ENCODE data around the gene KDM2B. TPM values are rescaled to one million over a fixed set of nuclear protein-coding genes. Genes with fewer than 3 reads are reported as not detected.

Gene KDM2B
- polyA plus RNA-seq, 1 experiment: 15.0 TPM

DNA sequence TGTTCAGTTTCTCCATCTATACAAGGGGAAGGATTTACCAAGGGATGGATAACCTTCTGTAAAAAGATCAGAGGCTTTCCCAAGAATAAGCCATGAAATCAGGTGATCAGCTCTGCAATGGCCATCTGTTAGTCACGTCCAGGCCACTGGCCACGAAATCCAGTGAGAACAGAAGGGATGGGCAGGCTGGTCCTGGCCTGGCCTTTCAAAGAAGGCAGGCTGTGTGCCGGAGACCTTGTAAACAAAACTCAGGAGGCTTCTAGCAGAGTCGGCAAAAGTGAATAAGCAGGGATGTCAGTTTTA lies 112.4 kb downstream of the KDM2B start:
- Histone ChIP-seq H3K4me3 (ENCODE audit: low read depth, low read length) (no peak overlapping the region), H3K27me3 (ENCODE audit: control insufficient read depth, insufficient read depth, low read length) (no peaks in the 10 kb centered on the region), H3K36me3 (ENCODE audit: control insufficient read depth, insufficient read depth, low read length) (no peaks in the 10 kb centered on the region)
- ChIA-PET CTCF (interaction anchor here (1.3 to 3.3 kb wide), 4 partner anchors 10 to 326 kb away, joined by 3 to 18 read pairs (median 4); no protein-coding TSS in a partner anchor), POLR2A (no interaction called here)
- TF ChIP-seq, protein P1, sequence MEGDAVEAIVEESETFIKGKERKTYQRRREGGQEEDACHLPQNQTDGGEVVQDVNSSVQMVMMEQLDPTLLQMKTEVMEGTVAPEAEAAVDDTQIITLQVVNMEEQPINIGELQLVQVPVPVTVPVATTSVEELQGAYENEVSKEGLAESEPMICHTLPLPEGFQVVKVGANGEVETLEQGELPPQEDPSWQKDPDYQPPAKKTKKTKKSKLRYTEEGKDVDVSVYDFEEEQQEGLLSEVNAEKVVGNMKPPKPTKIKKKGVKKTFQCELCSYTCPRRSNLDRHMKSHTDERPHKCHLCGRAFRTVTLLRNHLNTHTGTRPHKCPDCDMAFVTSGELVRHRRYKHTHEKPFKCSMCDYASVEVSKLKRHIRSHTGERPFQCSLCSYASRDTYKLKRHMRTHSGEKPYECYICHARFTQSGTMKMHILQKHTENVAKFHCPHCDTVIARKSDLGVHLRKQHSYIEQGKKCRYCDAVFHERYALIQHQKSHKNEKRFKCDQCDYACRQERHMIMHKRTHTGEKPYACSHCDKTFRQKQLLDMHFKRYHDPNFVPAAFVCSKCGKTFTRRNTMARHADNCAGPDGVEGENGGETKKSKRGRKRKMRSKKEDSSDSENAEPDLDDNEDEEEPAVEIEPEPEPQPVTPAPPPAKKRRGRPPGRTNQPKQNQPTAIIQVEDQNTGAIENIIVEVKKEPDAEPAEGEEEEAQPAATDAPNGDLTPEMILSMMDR (IDR thresholded peaks at IDR 0.05; ENCODE audit: insufficient read depth, low read depth, low read length): no peak
- no peak for DNase-seq (ENCODE audit: low read depth)

DNA sequence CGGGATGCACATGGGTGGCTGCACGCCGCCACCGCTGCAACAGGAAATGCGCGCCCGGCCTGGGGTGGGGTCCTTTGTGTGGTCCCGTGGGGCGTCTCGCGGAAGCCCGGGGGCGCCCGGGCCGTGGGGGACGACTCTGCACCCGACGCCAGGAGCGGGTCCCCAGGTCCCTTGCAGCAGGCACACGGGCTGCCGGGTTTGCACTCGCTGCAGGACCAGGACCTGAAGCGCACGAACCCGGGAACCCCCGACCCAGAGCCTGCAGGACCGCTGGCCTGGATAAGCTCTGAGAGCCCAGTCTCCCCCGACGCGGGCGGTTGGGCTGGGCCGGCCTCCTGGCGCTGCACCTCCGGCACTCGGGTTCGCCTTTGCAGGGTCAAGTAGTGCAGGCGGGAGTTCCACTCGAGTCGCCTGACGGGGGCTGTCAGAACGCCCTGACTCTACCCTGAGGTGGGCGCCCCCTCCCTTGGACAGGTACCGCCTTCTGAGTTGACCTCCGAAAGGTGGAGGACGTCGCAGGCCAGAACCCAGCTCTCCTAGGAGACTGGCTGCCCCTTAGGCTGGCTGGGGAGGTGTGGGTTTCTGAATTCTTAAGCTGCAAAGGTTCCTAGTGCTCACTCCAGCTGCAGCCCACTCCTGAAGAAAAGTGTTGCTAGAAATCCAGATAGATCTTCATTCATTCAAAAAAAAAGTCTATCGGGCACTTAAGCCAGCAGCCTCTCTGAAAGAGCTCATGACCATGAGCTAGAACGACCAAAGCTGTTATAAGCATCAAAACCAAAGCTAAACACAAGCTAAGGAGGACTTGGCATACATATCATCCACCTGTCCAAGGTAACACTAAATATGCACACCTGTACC lies 113.0 kb downstream of the KDM2B start:
- CTCF ChIA-PET: interaction anchor here (1.3 to 3.3 kb wide), 4 partner anchors 11 to 327 kb away, joined by 3 to 18 read pairs (median 4); no protein-coding TSS in a partner anchor
- H3K4me3 ChIP-seq (ENCODE audit: low read depth, low read length): peak overlapping the region; percentile 49
- TF ChIP-seq, protein P1 (IDR thresholded peaks at IDR 0.05; ENCODE audit: insufficient read depth, low read depth, low read length): no peak
- POLR2A ChIA-PET: no interaction called here
- no peaks in the 10 kb centered on the region for H3K36me3 ChIP-seq (ENCODE audit: control insufficient read depth, insufficient read depth, low read length)
- no peaks in the 10 kb centered on the region for H3K27me3 ChIP-seq (ENCODE audit: control insufficient read depth, insufficient read depth, low read length)
- DNase-seq (ENCODE audit: low read depth): no peak

DNA sequence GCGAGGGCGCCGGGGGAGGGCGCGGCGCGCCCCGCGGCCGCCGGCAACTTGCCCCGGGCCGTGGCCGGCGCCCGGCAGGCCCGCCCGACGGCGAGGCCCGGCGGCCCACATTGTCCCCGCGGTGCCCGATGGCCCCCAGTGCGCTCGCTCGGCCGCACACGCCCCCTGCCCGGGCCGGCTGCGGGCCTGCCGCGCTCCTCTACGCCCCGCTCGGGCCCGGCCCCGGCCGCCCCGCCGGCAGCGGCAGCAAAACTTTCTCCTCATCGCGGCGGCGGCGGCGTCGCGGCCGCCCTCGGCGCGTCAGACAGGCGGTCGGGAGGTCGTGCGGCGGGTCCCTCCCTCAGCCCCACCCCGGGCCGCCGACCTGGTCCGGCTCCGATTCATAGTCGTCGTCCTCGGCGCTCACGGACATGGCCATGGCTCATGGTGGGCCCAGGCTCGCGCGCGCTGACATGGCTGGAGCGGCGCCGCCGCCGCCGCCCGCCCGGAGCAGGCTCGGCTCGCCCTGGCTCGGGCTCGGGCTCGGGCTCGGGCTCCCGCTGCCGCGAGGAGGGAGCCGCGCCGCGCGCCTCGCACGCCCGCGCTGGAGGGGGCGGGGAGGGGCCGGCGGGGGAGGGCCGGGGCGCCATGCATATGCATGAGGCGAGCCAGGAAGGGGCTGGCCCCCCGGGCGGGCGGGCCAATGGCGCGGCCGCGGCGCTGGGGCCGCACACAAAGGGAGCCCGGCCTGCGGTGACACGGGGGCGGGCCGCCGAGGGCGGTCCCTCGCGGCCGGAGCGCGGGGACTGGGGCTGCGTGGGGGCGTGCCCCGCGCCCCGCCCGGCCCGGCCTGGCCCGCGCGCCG lies 113.8 kb downstream of the KDM2B start:
- ChIA-PET CTCF (interaction anchor here (3.3 kb wide), 1 partner anchor 12 kb away, joined by 18 read pairs; no protein-coding TSS in a partner anchor), POLR2A (no interaction called here)

DNA sequence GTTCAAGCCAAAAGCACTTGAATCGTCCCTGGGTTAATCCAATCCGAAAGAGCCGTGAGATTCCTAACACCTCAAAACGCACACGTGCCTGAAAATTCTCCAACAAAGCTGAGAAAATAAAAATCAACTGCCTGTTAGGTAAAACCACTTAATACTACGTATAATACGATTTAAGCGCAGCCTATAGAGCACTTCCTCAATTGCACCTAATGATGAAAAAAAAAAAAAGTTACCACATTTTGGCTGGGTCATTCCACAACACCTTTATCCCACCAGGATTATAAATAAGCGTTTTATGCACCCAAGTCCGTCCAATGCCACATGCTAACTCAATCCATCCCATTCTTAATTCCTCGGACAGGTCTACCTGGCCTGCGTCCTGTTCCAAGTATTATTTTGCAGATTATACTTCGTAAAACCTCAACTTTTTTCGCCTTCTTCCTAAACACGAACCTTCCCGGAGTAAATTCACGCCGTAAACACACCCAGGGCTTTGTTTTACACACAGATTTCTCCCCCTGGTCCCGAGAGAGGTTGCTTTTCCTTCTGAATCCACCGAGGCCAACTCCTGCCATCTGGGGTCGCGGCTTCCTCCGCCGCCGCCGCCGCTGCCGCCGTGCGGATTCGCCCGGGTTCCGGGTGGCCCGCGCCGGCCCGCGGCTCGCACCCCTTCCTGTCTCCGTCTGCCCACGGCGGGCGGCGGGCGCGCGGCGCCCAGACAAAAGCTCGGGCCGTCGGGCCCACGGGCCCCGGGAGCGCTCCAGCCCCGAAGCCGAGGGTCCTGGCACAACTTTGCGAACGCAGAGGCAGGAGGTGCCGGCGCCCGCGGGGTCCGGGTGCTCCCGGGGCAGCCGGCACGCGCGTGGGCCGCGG lies 114.7 kb downstream of the KDM2B start:
- ChIA-PET POLR2A (no interaction called here), CTCF (no interaction called here)
- no peaks in the 10 kb centered on the region for H3K27me3 ChIP-seq (ENCODE audit: control insufficient read depth, insufficient read depth, low read length)
- no peaks in the 10 kb centered on the region for H3K36me3 ChIP-seq (ENCODE audit: control insufficient read depth, insufficient read depth, low read length)
- DNase-seq (ENCODE audit: low read depth): no peak
- TF ChIP-seq, protein P1 (IDR thresholded peaks at IDR 0.05; ENCODE audit: insufficient read depth, low read depth, low read length): no peak
- peak overlapping the region; percentile 46 for H3K4me3 ChIP-seq (ENCODE audit: low read depth, low read length)

More for the DNA sequence above, 113.8 kb downstream of the KDM2B start:
- DNase-seq (ENCODE audit: low read depth): peak; percentile 44
- TF ChIP-seq, protein P1 (IDR thresholded peaks at IDR 0.05; ENCODE audit: insufficient read depth, low read depth, low read length): no peak
- Histone ChIP-seq H3K36me3 (ENCODE audit: control insufficient read depth, insufficient read depth, low read length) (no peaks in the 10 kb centered on the region), H3K4me3 (ENCODE audit: low read depth, low read length) (peak overlapping the region; percentile 49), H3K27me3 (ENCODE audit: control insufficient read depth, insufficient read depth, low read length) (no peaks in the 10 kb centered on the region)
